PC-9 (cell line): ENCODE results near the gene BEX3.

ENCODE experiments used
- EZH2 ChIP-seq: fragments of 200-600 bp; sonication (generic); IDR thresholded peaks from 2 replicates; pipeline ENCODE4 v1.8.0; 2017; ENCODE audit warnings: antibody characterized with exemption, low read depth
- TF ChIP-seq, protein P1 (sequence below): fragments of 200-600 bp; sonication (generic); conservative IDR thresholded peaks from 2 replicates; pipeline ENCODE4 v1.6.1; 2017; ENCODE audit warnings: mixed run types, antibody characterized with exemption, mild to moderate bottlenecking, moderate library complexity

DNA sequence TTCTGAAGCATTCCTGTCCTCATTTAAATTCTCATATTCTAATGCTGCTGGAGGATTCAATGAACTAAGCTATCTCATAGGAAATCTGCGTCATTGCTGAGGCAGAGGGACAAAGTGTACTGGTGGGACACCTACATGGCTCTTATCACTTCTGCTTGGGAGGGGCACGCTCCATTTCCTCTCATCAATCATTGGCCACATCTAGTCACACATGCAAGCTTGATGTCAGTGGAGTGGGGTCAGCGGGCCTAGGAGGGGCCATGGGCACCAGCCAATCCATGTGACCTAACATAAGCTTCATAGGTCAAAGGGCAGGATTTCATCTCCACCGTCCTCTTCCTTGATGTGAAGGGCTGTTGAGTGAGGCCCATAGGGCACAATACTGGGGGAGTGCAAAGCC lies 21.4 kb downstream of the BEX3 start:
- TF ChIP-seq, protein P1, sequence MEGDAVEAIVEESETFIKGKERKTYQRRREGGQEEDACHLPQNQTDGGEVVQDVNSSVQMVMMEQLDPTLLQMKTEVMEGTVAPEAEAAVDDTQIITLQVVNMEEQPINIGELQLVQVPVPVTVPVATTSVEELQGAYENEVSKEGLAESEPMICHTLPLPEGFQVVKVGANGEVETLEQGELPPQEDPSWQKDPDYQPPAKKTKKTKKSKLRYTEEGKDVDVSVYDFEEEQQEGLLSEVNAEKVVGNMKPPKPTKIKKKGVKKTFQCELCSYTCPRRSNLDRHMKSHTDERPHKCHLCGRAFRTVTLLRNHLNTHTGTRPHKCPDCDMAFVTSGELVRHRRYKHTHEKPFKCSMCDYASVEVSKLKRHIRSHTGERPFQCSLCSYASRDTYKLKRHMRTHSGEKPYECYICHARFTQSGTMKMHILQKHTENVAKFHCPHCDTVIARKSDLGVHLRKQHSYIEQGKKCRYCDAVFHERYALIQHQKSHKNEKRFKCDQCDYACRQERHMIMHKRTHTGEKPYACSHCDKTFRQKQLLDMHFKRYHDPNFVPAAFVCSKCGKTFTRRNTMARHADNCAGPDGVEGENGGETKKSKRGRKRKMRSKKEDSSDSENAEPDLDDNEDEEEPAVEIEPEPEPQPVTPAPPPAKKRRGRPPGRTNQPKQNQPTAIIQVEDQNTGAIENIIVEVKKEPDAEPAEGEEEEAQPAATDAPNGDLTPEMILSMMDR, result no peak
- no peak for TF ChIP-seq EZH2
